Smooth muscle cell (in vitro differentiated cells): ENCODE results near the gene PPFIA2. TPM values are rescaled to one million over a fixed set of nuclear protein-coding genes. Genes with fewer than 3 reads are reported as not detected.

Experiments
- DNase-seq: peaks from one replicate; lab custom pipeline; 2025; ENCODE audit not compliant: unreplicated experiment; lab: John Stamatoyannopoulos, UW
- H2AFZ ChIP-seq: fragments of 200-600 bp; sonication (generic); 2 replicates; pipeline ENCODE4 v1.6.0; 2016; ENCODE audit warnings: antibody characterized with exemption, low read depth, mild to moderate bottlenecking
- H3F3A ChIP-seq: fragments of 200-600 bp; sonication (generic); 2 replicates; pipeline ENCODE4 v1.6.0; 2017; ENCODE audit warnings: antibody characterized with exemption, low read depth
- H3K27ac ChIP-seq: fragments of 200-600 bp; sonication (generic); 2 replicates; pipeline ENCODE4 v1.5.1; 2016; ENCODE audit warnings: low read depth, mild to moderate bottlenecking
- H3K27me3 ChIP-seq: fragments of 200-600 bp; sonication (generic); 2 replicates; pipeline ENCODE4 v1.6.1; 2016; ENCODE audit warnings: low read depth, mild to moderate bottlenecking
- H3K36me3 ChIP-seq: fragments of 200-600 bp; sonication (generic); 2 replicates; pipeline ENCODE4 v1.5.1; 2016; ENCODE audit warnings: low read depth
- H3K4me1 ChIP-seq: fragments of 200-600 bp; sonication (generic); 2 replicates; pipeline ENCODE4 v1.5.1; 2016; ENCODE audit warnings: low read depth
- H3K4me2 ChIP-seq: fragments of 200-600 bp; sonication (generic); 2 replicates; pipeline ENCODE4 v1.6.0; 2016; ENCODE audit warnings: mild to moderate bottlenecking
- H3K4me3 ChIP-seq: fragments of 200-600 bp; sonication (generic); 2 replicates; pipeline ENCODE4 v1.5.1; 2016; ENCODE audit warnings: mild to moderate bottlenecking
- H3K79me2 ChIP-seq: fragments of 200-600 bp; sonication (generic); 2 replicates; pipeline ENCODE4 v1.6.0; 2016; ENCODE audit warnings: low read depth, mild to moderate bottlenecking
- H3K9ac ChIP-seq: fragments of 200-600 bp; sonication (generic); 2 replicates; pipeline ENCODE4 v1.6.0; 2016; ENCODE audit warnings: low read depth
- H3K9me3 ChIP-seq: fragments of 200-600 bp; sonication (generic); replicated peaks from 2 replicates; pipeline ENCODE4 v1.5.1; 2016; ENCODE audit warnings: low read depth
- H4K20me1 ChIP-seq: fragments of 200-600 bp; sonication (generic); 2 replicates; pipeline ENCODE4 v1.6.0; 2016; ENCODE audit warnings: low read depth
- WGBS: methylation state at CpG from one replicate; pipeline ENCODE4 v1.1.7; 2016; ENCODE audit warnings: low lambda C conversion rate; 5-methylcytosine and 5-hydroxymethylcytosine counted together
- polyA plus RNA-seq: library from polyadenylated mRNA; unstranded; fragments of >200 nt; fragmentation: Nextera tagmentation; extraction: Ambion mirVana; gene quantifications from 2 replicates; pipeline ENCODE4 v1.2.1, GENCODE V29; 2016
- total RNA-seq: library from RNA; depleted of rRNA; stranded (reverse); fragments of >200 nt; gene quantifications from 2 replicates; pipeline ENCODE4 v1.2.3, GENCODE V29; 2014
- TF ChIP-seq, protein P1 (sequence below): fragments of 200-600 bp; sonication (generic); IDR thresholded peaks from 2 replicates; pipeline ENCODE4 v1.5.1; 2017; ENCODE audit warnings: borderline replicate concordance, mild to moderate bottlenecking, antibody characterized with exemption; ENCODE audit not compliant: insufficient read depth, poor library complexity, severe bottlenecking

PPFIA2 gene
- total and polyA plus RNA-seq, 2 experiments from 2014 or later = not detected

DNA sequence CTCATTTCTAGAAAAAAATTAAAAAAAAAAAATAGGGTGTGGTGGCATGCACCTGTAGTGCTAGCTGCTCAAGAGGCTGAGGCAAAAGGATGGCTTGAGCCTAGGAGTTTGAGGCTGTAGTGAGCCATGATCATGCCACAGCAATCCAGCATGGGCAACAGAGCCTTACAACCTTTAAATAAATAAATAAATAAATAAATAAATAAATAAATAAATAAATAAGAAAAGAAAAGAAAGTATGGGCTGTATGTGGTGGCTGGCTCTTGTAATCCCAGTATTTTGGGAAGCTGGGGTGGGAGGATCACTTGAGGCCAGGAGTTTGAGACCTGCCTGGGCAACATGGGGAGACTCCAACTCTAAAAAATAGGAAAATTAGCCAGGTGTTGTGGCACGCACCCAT, 373.0 kb downstream of the PPFIA2 start:
- no peak overlapping the region for H3K4me3 ChIP-seq
- TF ChIP-seq, protein P1, sequence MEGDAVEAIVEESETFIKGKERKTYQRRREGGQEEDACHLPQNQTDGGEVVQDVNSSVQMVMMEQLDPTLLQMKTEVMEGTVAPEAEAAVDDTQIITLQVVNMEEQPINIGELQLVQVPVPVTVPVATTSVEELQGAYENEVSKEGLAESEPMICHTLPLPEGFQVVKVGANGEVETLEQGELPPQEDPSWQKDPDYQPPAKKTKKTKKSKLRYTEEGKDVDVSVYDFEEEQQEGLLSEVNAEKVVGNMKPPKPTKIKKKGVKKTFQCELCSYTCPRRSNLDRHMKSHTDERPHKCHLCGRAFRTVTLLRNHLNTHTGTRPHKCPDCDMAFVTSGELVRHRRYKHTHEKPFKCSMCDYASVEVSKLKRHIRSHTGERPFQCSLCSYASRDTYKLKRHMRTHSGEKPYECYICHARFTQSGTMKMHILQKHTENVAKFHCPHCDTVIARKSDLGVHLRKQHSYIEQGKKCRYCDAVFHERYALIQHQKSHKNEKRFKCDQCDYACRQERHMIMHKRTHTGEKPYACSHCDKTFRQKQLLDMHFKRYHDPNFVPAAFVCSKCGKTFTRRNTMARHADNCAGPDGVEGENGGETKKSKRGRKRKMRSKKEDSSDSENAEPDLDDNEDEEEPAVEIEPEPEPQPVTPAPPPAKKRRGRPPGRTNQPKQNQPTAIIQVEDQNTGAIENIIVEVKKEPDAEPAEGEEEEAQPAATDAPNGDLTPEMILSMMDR = no peak
- no peak overlapping the region for H2AFZ ChIP-seq
- H3K4me1 ChIP-seq = no peaks in the 10 kb centered on the region
- H3F3A ChIP-seq = no peaks in the 10 kb centered on the region
- H3K27me3 ChIP-seq = no peaks in the 10 kb centered on the region
- H4K20me1 ChIP-seq = no peaks in the 10 kb centered on the region
- H3K4me2 ChIP-seq = no peak overlapping the region
- no peaks in the 10 kb centered on the region for H3K79me2 ChIP-seq
- no peak for DNase-seq
- H3K9ac ChIP-seq = no peak overlapping the region
- H3K27ac ChIP-seq = no peak overlapping the region
- H3K36me3 ChIP-seq = no peaks in the 10 kb centered on the region
- 100% methylated on average over 1 of the region's 1 CpG for WGBS
- H3K9me3 ChIP-seq = no peaks in the 10 kb centered on the region

DNA sequence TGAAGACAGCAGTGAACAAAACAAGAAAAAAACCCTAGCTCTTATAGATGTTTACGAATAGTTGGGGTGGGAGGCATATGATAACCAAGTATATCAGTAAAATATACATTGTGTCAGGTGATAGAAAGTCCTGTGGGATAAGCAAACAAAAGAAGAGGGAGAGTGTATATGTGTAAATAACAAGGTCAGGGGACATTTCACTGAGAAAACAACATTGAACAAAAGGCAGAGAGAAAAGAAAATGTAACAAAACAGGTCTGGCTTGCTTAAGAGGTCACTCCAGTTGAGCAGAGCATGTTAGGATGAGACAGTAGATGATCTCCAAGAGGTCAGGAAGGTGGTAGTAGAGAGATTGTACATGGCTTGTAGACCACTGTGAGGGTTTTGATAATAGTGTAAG, 377.2 kb downstream of the PPFIA2 start:
- no peak overlapping the region for H3K27ac ChIP-seq
- H3K9me3 ChIP-seq = no peaks in the 10 kb centered on the region
- no peak overlapping the region for H3K4me3 ChIP-seq
- DNase-seq = no peak
- no peak overlapping the region for H2AFZ ChIP-seq
- no peaks in the 10 kb centered on the region for H3K36me3 ChIP-seq
- no peaks in the 10 kb centered on the region for H3K4me1 ChIP-seq
- TF ChIP-seq, protein P1 = no peak
- H4K20me1 ChIP-seq = no peaks in the 10 kb centered on the region
- no peaks in the 10 kb centered on the region for H3K79me2 ChIP-seq
- WGBS = 100% methylated on average over 1 of the region's 1 CpG
- H3K4me2 ChIP-seq = no peak overlapping the region
- no peak overlapping the region for H3K9ac ChIP-seq
- no peaks in the 10 kb centered on the region for H3F3A ChIP-seq
- H3K27me3 ChIP-seq = no peaks in the 10 kb centered on the region

DNA sequence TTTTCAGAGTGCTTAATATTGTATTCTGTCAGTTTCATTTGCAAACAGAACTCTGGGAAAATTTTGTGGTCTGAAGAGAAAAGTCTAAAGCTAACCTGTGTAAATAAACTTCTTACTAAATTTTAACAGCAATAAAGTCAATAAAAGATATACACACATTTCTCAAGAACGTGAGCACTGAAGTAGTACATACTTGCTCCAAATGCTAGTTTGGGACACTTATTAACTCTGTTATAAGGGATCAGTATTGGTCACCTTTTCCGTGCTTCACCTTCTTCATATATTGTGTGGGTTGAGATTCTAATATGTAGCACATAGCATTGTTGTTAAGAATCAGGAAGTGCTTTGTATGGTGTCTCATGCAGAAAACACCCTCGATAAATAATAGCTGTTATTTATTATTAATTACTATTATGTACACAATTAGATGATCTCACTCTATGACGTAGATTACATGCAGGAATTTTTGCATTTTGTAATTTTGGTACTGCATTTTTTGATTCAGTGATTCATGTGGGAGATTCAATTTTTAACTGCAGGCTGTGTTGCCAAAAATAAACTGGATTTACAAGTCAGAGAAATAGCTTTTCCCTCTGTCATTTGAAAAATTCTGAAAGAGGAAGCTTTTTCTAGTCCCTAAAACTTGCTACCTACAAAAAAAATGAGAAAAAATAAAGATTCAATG, 380.4 kb downstream of the PPFIA2 start:
- H3K4me1 ChIP-seq = no peaks in the 10 kb centered on the region
- no peak overlapping the region for H3K9ac ChIP-seq
- no peaks in the 10 kb centered on the region for H3K79me2 ChIP-seq
- WGBS = 85% methylated on average over 4 of the region's 4 CpGs
- DNase-seq = no peak
- no peaks in the 10 kb centered on the region for H3K9me3 ChIP-seq
- no peak overlapping the region for H3K4me3 ChIP-seq
- no peaks in the 10 kb centered on the region for H3F3A ChIP-seq
- H2AFZ ChIP-seq = no peak overlapping the region
- H4K20me1 ChIP-seq = no peaks in the 10 kb centered on the region
- no peaks in the 10 kb centered on the region for H3K27me3 ChIP-seq
- TF ChIP-seq, protein P1 = no peak
- no peak overlapping the region for H3K4me2 ChIP-seq
- H3K27ac ChIP-seq = no peak overlapping the region
- H3K36me3 ChIP-seq = no peaks in the 10 kb centered on the region

DNA sequence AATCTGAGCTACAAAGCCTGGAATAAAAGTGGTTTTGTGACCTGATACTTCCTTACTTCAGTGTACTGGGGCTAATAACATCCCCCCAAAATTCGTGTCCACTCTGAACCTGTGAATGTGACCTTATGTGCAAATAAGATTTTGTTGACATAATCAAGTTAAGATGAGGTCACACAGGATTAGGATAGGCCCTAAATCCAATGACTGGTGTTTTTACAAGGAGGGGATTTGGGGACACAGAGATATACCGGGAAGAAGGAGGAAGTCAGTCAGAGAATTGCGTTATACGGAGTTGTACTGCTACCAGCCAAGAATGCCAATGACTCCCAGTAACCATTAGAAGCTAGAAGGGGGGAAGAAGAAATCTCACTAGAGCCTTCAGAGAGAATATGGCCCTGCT, 381.4 kb downstream of the PPFIA2 start:
- Histone ChIP-seq H3K36me3 (no peaks in the 10 kb centered on the region), H3K4me1 (no peaks in the 10 kb centered on the region), H3K9me3 (no peaks in the 10 kb centered on the region), H3K4me3 (no peak overlapping the region), H3K4me2 (no peak overlapping the region), H3K27me3 (no peaks in the 10 kb centered on the region), H3K27ac (no peak overlapping the region), H3F3A (no peaks in the 10 kb centered on the region), H3K79me2 (no peaks in the 10 kb centered on the region), H3K9ac (no peak overlapping the region), H4K20me1 (no peaks in the 10 kb centered on the region), H2AFZ (no peak overlapping the region)
- DNase-seq = no peak
- TF ChIP-seq, protein P1 = no peak
- WGBS = 63% methylated on average over 4 of the region's 4 CpGs
